ENCODE measurements around the gene LY6G5C.

LY6G5C gene

DNA sequence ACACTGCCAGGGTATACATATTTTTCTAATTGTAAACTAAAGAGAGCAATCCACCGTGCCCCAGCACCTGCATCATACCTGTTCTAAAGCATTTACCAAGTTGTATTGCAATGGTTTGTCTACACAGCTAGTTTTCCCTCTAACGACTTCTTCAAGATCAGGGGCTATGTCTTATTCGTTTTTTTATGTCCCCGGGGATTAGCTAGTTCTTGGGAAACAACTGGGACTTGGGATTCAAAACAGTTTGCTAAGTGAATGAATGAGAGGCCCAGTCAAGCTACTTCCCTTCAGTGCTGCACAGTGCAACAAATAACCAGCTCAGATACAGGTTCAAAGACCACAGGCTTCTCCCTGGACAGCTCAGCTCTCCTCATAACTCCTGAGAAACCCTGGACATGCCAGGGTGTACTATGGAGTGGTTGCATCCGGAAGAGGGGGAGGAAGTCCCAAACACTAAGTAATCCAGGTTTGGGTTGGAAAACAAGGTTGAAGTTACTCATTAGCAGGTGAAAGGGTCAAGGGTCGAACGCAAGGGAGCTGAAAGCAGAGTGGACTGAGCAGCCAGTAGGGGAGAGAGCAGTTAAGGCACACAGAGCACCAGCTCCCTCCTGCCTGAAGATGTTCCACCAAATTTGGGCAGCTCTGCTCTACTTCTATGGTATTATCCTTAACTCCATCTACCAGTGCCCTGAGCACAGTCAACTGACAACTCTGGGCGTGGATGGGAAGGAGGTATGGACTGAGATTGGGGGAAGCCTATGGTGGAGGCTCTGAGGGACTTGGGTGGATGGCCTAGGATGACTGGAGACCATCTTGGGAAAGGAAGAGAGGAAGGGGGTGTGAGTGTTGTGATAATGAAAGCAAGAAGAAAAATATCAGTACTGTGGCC, 25.3 kb downstream of the LY6G5C start, which contains the start of gene APOM:
TSS of gene APOM (plus strand) at position 546 of the 889 bp plus-strand sequence. CDS start at position 619, 73 bp downstream.
- Histone ChIP-seq H3K4me1 (ENCODE audit: insufficient read depth, low read length) (peaks cover 12% of the 10 kb centered on the region), H3K4me3 (ENCODE audit: low read length) (no peak within 1 kb of the TSS), H3K27ac (ENCODE audit: low read length) (no peak within 1 kb of the TSS), H3K9me3 (ENCODE audit: insufficient read depth, low read depth, low read length) (no peaks in the 10 kb centered on the region), H3K27me3 (ENCODE audit: insufficient read depth, low read length) (no peaks in the 10 kb centered on the region), H3K9ac (ENCODE audit: low read depth, low read length) (no peak within 1 kb of the TSS), H3K36me3 (ENCODE audit: insufficient read depth, low read depth, low read length) (peaks cover 18% of the 10 kb centered on the region)

DNA sequence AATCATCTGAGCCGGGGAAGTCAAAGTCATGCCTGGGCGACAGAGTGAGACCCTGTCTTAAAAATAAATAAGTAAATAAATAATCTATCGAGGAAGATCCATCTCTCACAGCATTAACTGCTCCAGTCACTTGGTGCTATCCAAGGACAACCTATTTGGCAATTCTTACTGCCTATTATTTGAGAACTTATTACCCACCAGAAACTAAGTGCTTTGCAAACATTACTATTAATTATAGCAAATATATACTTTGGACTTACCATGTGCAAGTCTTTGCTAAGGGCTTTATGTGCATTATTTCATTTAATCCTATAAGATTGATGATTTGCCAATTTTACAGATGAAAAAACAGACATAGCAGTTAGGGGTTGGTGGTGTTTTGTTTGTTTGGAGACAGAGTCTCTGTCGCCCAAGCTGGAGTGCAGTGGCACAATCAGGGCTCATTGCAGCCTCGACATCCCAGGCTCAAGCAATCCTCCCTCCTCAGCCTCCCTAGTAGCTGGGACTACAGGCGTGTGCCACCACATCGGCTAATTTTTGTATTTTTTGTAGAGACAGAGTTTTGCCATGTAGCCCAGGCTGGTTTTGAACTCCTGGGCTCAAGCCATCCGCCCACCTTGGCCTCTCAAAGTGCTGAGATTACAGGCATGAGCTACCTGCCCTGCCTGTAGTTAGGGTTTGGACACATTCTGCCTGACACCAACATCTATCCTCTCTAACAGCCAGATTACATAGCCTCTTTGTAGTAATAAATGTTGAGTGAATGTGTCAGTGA, 26.1 kb downstream of the LY6G5C start:
- H3K36me3 ChIP-seq (ENCODE audit: insufficient read depth, low read depth, low read length): peaks cover 27% of the 10 kb centered on the region
- H3K4me3 ChIP-seq (ENCODE audit: low read length): no peak overlapping the region

GRCh38 chr6:31652925-31653724, 27.7 kb downstream of the LY6G5C start:
- Histone ChIP-seq H3K9ac (ENCODE audit: low read depth, low read length) (peak overlapping the region; percentile 83), H3K27me3 (ENCODE audit: insufficient read depth, low read length) (no peaks in the 10 kb centered on the region), H3K36me3 (ENCODE audit: insufficient read depth, low read depth, low read length) (peaks cover 39% of the 10 kb centered on the region), H3K4me1 (ENCODE audit: insufficient read depth, low read length) (peaks cover 5% of the 10 kb centered on the region; the same call in 1 of the 2 replicates), H3K9me3 (ENCODE audit: insufficient read depth, low read depth, low read length) (no peaks in the 10 kb centered on the region), H3K4me3 (ENCODE audit: low read length) (peak overlapping the region; percentile 98), H3K27ac (ENCODE audit: low read length) (peak overlapping the region; percentile 81)

More for the DNA sequence above, 26.1 kb downstream of the LY6G5C start:
- H3K9me3 ChIP-seq (ENCODE audit: insufficient read depth, low read depth, low read length): no peaks in the 10 kb centered on the region
- H3K27me3 ChIP-seq (ENCODE audit: insufficient read depth, low read length): no peaks in the 10 kb centered on the region
- peaks cover 8% of the 10 kb centered on the region for H3K4me1 ChIP-seq (ENCODE audit: insufficient read depth, low read length)
- H3K9ac ChIP-seq (ENCODE audit: low read depth, low read length): no peak overlapping the region
- no peak overlapping the region for H3K27ac ChIP-seq (ENCODE audit: low read length)

DNA sequence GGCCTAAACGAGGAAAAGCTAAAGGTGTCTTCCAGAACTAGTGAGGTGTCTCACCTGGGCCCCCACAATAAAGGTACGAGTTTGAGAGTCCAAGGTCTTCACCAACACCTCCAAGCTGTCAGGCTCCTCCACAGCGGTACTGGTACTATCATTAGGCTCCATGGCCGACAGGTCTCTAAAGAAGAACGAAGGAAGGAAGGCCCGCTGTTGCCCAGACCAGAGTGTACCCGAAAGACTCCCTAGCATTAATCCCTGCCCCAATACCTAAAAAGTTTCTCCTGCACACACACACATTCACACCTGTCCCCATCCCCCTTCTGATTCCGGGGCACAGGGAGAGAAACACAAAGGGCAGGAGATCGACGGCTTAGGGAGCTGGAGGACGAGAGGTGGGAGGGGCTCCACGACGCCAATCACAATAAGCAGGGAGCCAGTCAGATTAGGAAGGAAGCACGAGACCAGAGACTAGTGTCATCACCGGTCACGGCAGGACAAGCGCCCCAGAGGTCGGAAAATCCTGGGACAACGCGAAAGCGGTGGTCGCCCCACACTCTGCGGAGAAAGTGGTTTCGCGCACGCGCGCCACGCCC, 29.2 kb downstream of the LY6G5C start:
- no peaks in the 10 kb centered on the region for H3K9me3 ChIP-seq (ENCODE audit: insufficient read depth, low read depth, low read length)
- no peaks in the 10 kb centered on the region for H3K27me3 ChIP-seq (ENCODE audit: insufficient read depth, low read length)
- H3K27ac ChIP-seq (ENCODE audit: low read length): no peak overlapping the region
- H3K9ac ChIP-seq (ENCODE audit: low read depth, low read length): peak overlapping the region; percentile 83; the same call in 1 of the 2 replicates
- H3K4me1 ChIP-seq (ENCODE audit: insufficient read depth, low read length): peaks cover 5% of the 10 kb centered on the region; the same call in 1 of the 2 replicates
- H3K4me3 ChIP-seq (ENCODE audit: low read length): peak overlapping the region; percentile 98
- peaks cover 48% of the 10 kb centered on the region for H3K36me3 ChIP-seq (ENCODE audit: insufficient read depth, low read depth, low read length)

GRCh38 chr6:31645325-31645724, 35.5 kb downstream of the LY6G5C start:
- Histone ChIP-seq H3K9ac (ENCODE audit: low read depth, low read length) (no peak overlapping the region), H3K27me3 (ENCODE audit: insufficient read depth, low read length) (no peaks in the 10 kb centered on the region), H3K36me3 (ENCODE audit: insufficient read depth, low read depth, low read length) (peaks cover 95% of the 10 kb centered on the region), H3K9me3 (ENCODE audit: insufficient read depth, low read depth, low read length) (no peaks in the 10 kb centered on the region), H3K27ac (ENCODE audit: low read length) (no peak overlapping the region), H3K4me1 (ENCODE audit: insufficient read depth, low read length) (no peaks in the 10 kb centered on the region), H3K4me3 (ENCODE audit: low read length) (no peak overlapping the region)

DNA sequence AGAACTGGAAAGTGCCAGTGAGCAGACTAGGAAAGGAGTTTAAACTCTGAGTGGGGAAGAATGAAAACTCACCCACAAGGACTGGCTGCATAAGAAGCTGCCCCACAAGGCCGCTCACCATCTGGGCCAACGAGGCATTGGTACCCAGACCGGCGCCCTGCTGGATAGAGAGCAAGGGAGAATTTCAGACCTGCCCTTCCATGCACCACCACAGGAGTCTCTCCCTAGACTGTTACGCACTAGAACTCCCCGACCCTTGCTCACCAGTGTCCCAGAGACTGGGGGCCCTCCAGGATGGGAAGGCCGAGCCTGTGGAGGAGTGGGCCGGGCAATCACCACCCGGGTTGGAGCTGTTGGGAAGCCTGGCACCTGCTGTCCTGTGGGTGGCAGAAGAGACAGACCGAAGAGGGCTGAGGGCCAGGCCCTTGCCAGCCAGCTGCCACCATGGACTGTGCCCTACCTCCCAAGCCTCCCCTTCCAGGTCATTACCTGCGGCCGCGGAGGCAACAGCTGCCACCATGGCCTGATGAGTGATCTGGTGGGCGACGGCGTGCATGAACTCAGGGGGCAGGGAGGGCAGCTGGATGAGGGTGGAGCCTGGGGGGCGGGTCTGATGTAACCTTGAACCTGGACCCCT, 36.9 kb downstream of the LY6G5C start:
- Histone ChIP-seq H3K36me3 (ENCODE audit: insufficient read depth, low read depth, low read length) (peaks cover 95% of the 10 kb centered on the region), H3K9ac (ENCODE audit: low read depth, low read length) (no peak overlapping the region), H3K27ac (ENCODE audit: low read length) (no peak overlapping the region), H3K27me3 (ENCODE audit: insufficient read depth, low read length) (no peaks in the 10 kb centered on the region), H3K4me3 (ENCODE audit: low read length) (no peak overlapping the region), H3K4me1 (ENCODE audit: insufficient read depth, low read length) (no peaks in the 10 kb centered on the region), H3K9me3 (ENCODE audit: insufficient read depth, low read depth, low read length) (no peaks in the 10 kb centered on the region)

GRCh38 chr6:31642798-31643570, 37.9 kb downstream of the LY6G5C start:
- no peaks in the 10 kb centered on the region for H3K9me3 ChIP-seq (ENCODE audit: insufficient read depth, low read depth, low read length)
- H3K9ac ChIP-seq (ENCODE audit: low read depth, low read length): no peak overlapping the region
- no peaks in the 10 kb centered on the region for H3K4me1 ChIP-seq (ENCODE audit: insufficient read depth, low read length)
- H3K4me3 ChIP-seq (ENCODE audit: low read length): no peak overlapping the region
- H3K27ac ChIP-seq (ENCODE audit: low read length): no peak overlapping the region
- H3K27me3 ChIP-seq (ENCODE audit: insufficient read depth, low read length): no peaks in the 10 kb centered on the region
- peaks cover 94% of the 10 kb centered on the region for H3K36me3 ChIP-seq (ENCODE audit: insufficient read depth, low read depth, low read length)

DNA sequence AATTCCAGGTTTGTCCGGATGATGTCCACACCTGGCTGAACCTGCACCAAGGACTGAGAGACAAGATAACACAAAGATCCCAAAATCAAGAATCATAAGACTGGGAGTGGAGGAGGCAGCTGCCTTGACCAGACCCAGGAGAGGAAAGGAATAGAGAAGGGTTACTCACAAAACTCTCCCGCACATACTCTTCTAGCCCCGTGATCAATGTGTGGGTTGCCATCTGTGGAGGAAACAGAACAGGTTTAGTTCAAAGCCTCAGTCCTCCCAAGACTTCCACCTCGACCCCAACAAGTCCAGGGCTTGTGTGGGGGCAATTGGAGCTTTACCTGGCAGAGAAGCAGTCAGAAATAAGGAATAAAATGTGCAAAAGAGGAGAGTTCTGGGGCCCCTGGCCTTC, 39.5 kb downstream of the LY6G5C start:
- Histone ChIP-seq H3K9me3 (ENCODE audit: insufficient read depth, low read depth, low read length) (no peaks in the 10 kb centered on the region), H3K36me3 (ENCODE audit: insufficient read depth, low read depth, low read length) (peaks cover 95% of the 10 kb centered on the region), H3K27ac (ENCODE audit: low read length) (no peak overlapping the region), H3K27me3 (ENCODE audit: insufficient read depth, low read length) (no peaks in the 10 kb centered on the region), H3K4me1 (ENCODE audit: insufficient read depth, low read length) (no peaks in the 10 kb centered on the region), H3K4me3 (ENCODE audit: low read length) (no peak overlapping the region), H3K9ac (ENCODE audit: low read depth, low read length) (no peak overlapping the region)

- Histone ChIP-seq H3K27ac (ENCODE audit: low read length) (no peak overlapping the region), H3K36me3 (ENCODE audit: insufficient read depth, low read depth, low read length) (peaks cover 95% of the 10 kb centered on the region), H3K4me1 (ENCODE audit: insufficient read depth, low read length) (no peaks in the 10 kb centered on the region), H3K9ac (ENCODE audit: low read depth, low read length) (no peak overlapping the region), H3K9me3 (ENCODE audit: insufficient read depth, low read depth, low read length) (no peaks in the 10 kb centered on the region), H3K27me3 (ENCODE audit: insufficient read depth, low read length) (no peaks in the 10 kb centered on the region), H3K4me3 (ENCODE audit: low read length) (no peak overlapping the region)
Measured at GRCh38 chr6:31640612-31641011, 40.3 kb downstream of the LY6G5C start.

- no peaks in the 10 kb centered on the region for H3K9me3 ChIP-seq (ENCODE audit: insufficient read depth, low read depth, low read length)
- H3K36me3 ChIP-seq (ENCODE audit: insufficient read depth, low read depth, low read length): peaks cover 95% of the 10 kb centered on the region
Measured at GRCh38 chr6:31639449-31639861, 41.4 kb downstream of the LY6G5C start.

More at GRCh38 chr6:31639449-31639861, 41.4 kb downstream of the LY6G5C start:
- Histone ChIP-seq H3K27me3 (ENCODE audit: insufficient read depth, low read length) (no peaks in the 10 kb centered on the region), H3K27ac (ENCODE audit: low read length) (no peak overlapping the region), H3K4me1 (ENCODE audit: insufficient read depth, low read length) (no peaks in the 10 kb centered on the region), H3K9ac (ENCODE audit: low read depth, low read length) (no peak overlapping the region), H3K4me3 (ENCODE audit: low read length) (no peak overlapping the region)
